Uterus (tissue), 4 donors: Measurements from ENCODE around the gene EIF5. TPM values are rescaled to one million over a fixed set of nuclear protein-coding genes. Genes with fewer than 3 reads are reported as not detected.

Experiments used
- DNase-seq, 2 donors: peaks; one replicate each; pipeline ENCODE4 v3.0.0-alpha.2; 2019 to 2020
- H3K27ac ChIP-seq, 2 donors: fragments of 200-600 bp; sonication (generic); 1 replicate in 1 of 2; 2 replicates in 1 of 2; pipeline ENCODE4 v1.5.1; 2016 to 2018
- H3K27me3 ChIP-seq, 2 donors: fragments of 200-600 bp; sonication (generic); one replicate each; pipeline ENCODE4 v1.5.1; 2018 to 2019; ENCODE audit warnings: control low read depth in 1 of 2
- H3K36me3 ChIP-seq, 2 donors: fragments of 200-600 bp; sonication (generic); one replicate each; pipeline ENCODE4 v1.5.1; 2019; ENCODE audit warnings: control low read depth in 1 of 2
- H3K4me1 ChIP-seq, 2 donors: fragments of 200-600 bp; sonication (generic); one replicate each; pipeline ENCODE4 v1.5.1; 2018 to 2019; ENCODE audit warnings: control low read depth in 1 of 2
- H3K4me3 ChIP-seq, 2 donors: fragments of 200-600 bp; sonication (generic); 1 replicate in 1 of 2; 2 replicates in 1 of 2; pipeline ENCODE4 v1.5.1; 2018 to 2019; ENCODE audit warnings: mild to moderate bottlenecking in 1 of 2
- H3K9me3 ChIP-seq, 2 donors: fragments of 200-600 bp; sonication (generic); one replicate each; pipeline ENCODE4 v1.5.1; 2019; ENCODE audit warnings: control low read depth in 1 of 2
- CTCF ChIP-seq, 4 experiments: fragments of 200-600 bp in 2 of 4; fragments of 450-650 bp in 2 of 4; sonication (generic) in 2 of 4; IDR thresholded peaks; one replicate each; pipeline ENCODE4 v1.5.1; 2016 to 2019; ENCODE audit warnings: antibody characterized with exemption in 4 of 4, mild to moderate bottlenecking in 2 of 4, moderate library complexity in 1 of 4
- POLR2A ChIP-seq, 2 donors: fragments of 450-650 bp; IDR thresholded peaks; one replicate each; pipeline ENCODE4 v1.6.1; 2016; ENCODE audit warnings: antibody characterized with exemption in 2 of 2, mild to moderate bottlenecking in 1 of 2, moderate library complexity in 1 of 2
- intact Hi-C: fragments of 100-400 bp; cut with DNase I; formaldehyde crosslinking; loops from one replicate; pipeline ENCODE4 v1.15.1; 2023; ENCODE audit warnings: low total_unique reads
- total RNA-seq, 4 donors: library from RNA; depleted of rRNA in 3 of 4; stranded (reverse); fragments of >200 nt in 3 of 4; gene quantifications; one replicate each; pipeline versions ENCODE4 v1.1.0 to v1.2.4, GENCODE V29; 2014 to 2023
- donor health status: DM: yes; HTN: yes; CAD: no.

The EIF5 gene
- total RNA-seq, 4 donors from 2014 or later: 66.5 to 159 (median 113) TPM

DNA sequence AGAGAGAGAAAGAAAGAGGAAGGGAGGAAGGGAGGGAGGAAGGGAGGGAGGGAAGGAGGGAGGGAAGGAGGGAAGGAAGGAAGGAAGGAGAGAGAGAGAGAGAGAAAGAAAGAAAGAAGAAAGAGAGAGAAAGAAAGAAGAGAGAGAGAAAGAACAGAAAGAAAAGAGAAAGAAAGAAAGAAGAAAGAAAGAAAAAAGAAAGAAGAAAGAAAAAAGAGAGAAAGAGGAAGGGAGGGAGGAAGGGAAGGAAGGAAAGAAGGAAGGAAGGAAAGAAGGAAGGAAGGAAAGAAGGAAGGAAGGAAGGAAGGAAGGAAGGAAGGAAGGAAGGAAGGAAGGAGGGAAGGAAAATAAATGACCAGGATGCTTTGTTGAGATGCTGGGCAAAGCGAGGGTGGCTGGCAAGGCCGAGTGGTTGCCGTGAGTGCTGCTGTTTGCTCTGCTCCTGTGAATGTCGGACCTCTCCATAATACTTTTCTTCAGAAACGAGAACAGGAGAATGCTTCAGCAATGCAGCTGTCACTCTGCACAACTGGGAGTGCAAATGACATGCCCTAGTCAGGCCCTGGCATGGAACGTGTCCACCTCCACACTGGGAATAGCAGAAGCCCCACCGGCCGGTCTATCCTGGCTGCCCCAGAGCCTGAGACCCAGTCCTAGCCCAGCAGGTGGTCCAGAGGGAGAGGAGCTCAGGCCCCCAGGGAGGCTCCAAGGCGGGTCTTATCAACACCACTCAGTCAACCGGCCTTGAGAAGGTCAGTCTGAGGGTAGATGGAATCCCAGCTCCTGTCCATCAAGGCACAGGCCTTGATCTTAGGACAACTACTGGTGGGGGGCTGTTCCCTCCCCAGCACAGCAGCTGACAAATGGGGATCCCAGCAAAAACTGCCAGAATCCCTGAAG, 25.1 kb upstream of the EIF5 start:
- H3K4me1 ChIP-seq: no peaks in the 10 kb centered on the region
- no peak overlapping the region for H3K27ac ChIP-seq
- no peaks in the 10 kb centered on the region for H3K9me3 ChIP-seq
- no peak for DNase-seq
- intact Hi-C loops: no loop called here
- TF ChIP-seq POLR2A (IDR thresholded peaks at IDR 0.05) (no peak), CTCF (IDR thresholded peaks at IDR 0.05) (no peak)
- no peak overlapping the region for H3K4me3 ChIP-seq
- no peaks in the 10 kb centered on the region for H3K27me3 ChIP-seq
- no peaks in the 10 kb centered on the region for H3K36me3 ChIP-seq

GRCh38 chr14:103310576-103311095, 23.4 kb upstream of the EIF5 start:
- no peaks in the 10 kb centered on the region for H3K4me1 ChIP-seq
- H3K4me3 ChIP-seq: no peak overlapping the region
- no peak for DNase-seq
- intact Hi-C loops: no loop called here
- no peaks in the 10 kb centered on the region for H3K27me3 ChIP-seq
- H3K27ac ChIP-seq: no peak overlapping the region
- TF ChIP-seq POLR2A (IDR thresholded peaks at IDR 0.05) (no peak), CTCF (IDR thresholded peaks at IDR 0.05) (no peak)
- no peaks in the 10 kb centered on the region for H3K36me3 ChIP-seq
- H3K9me3 ChIP-seq: no peaks in the 10 kb centered on the region

GRCh38 chr14:103311171-103311997, 22.7 kb upstream of the EIF5 start:
- TF ChIP-seq CTCF (IDR thresholded peaks at IDR 0.05): no peak
- no peak for TF ChIP-seq POLR2A (IDR thresholded peaks at IDR 0.05)

DNA sequence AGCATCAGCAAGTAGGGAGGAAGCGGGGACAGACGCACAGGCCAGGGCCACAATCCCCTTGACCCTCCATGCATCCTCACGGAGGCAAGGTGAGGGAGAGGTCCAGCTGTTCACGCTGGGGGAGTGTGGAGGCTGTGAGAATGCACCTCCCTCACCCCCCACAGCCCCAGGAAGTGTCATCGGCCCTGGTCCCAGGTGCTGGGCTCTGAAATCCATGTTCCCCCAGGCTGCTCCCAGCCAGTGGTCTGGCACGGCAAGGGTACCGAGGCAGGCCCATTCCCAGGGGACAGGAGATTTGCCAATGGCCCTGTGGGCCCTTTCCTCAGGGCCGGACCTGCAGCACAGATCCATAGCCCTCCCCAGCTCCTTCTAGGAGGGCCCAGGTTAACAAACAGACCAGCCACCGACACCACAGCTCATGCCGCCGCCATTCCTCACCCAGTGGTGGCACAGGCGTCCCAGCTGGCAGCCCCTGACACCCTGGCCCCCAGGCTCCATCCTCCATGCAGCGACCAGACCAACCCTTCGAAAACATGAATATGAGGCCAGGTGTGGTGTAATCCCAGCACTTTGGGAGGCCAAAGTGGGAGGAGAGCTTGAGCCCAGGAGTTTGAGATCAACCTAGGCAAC, 21.9 kb upstream of the EIF5 start:
- intact Hi-C loops: no loop called here
- H3K4me3 ChIP-seq: no peak overlapping the region
- DNase-seq: no peak
- no peaks in the 10 kb centered on the region for H3K27me3 ChIP-seq
- H3K4me1 ChIP-seq: no peaks in the 10 kb centered on the region
- no peaks in the 10 kb centered on the region for H3K36me3 ChIP-seq
- no peak overlapping the region for H3K27ac ChIP-seq
- H3K9me3 ChIP-seq: no peaks in the 10 kb centered on the region
- TF ChIP-seq POLR2A (IDR thresholded peaks at IDR 0.05): no peak
- no peak for TF ChIP-seq CTCF (IDR thresholded peaks at IDR 0.05)

More at GRCh38 chr14:103311171-103311997, 22.7 kb upstream of the EIF5 start:
- intact Hi-C loops: no loop called here
- no peak for DNase-seq
- Histone ChIP-seq H3K4me1 (no peaks in the 10 kb centered on the region), H3K4me3 (no peak overlapping the region), H3K27ac (no peak overlapping the region), H3K27me3 (no peaks in the 10 kb centered on the region), H3K36me3 (no peaks in the 10 kb centered on the region), H3K9me3 (no peaks in the 10 kb centered on the region)
